ENCODE data around the gene SLAIN1. TPM values are rescaled to one million over a fixed set of nuclear protein-coding genes. Genes with fewer than 3 reads are reported as not detected.
"Not testable (repeated sequence)": the region's sequence is repeated elsewhere in the genome, so short reads cannot be mapped to it uniquely, and the experiment has no call there.

Gene SLAIN1
- polyA plus RNA-seq (2013, experiment 1 of 2): 4.2 TPM
- polyA plus RNA-seq (2013, experiment 2 of 2): 3.8 TPM

- H3K36me3 ChIP-seq (ENCODE audit: control insufficient read depth, insufficient read depth, low read length): no peaks in the 10 kb centered on the region
- no peak within 1 kb of the TSS for H3K27ac ChIP-seq (ENCODE audit: low read depth, low read length, severe bottlenecking)
- peak within 1 kb of the TSS; percentile 45 for H3K4me3 ChIP-seq (ENCODE audit: extremely low read depth, insufficient read depth, low read length, poor library complexity, severe bottlenecking)
- H3K9me3 ChIP-seq (ENCODE audit: control insufficient read depth, low read length): no peaks in the 10 kb centered on the region
- no peaks in the 10 kb centered on the region for H3K4me1 ChIP-seq (ENCODE audit: control insufficient read depth, insufficient read depth, low read length, poor library complexity, severe bottlenecking)
- 0 to 1% methylated on average over 43 to 64 of the region's 86 CpGs for WGBS, 2 experiments (ENCODE audit: insufficient coverage in 2 of 2)
Observed at GRCh38 chr13:77697217-77698103, at the start of gene SLAIN1. TSS of gene SLAIN1 (plus strand) at chr13:77697687. CDS start at chr13:77697914, 227 bp downstream.

- Histone ChIP-seq H3K36me3 (ENCODE audit: control insufficient read depth, insufficient read depth, low read length) (no peaks in the 10 kb centered on the region), H3K9me3 (ENCODE audit: control insufficient read depth, low read length) (no peaks in the 10 kb centered on the region), H3K4me3 (ENCODE audit: extremely low read depth, insufficient read depth, low read length, poor library complexity, severe bottlenecking) (no peak overlapping the region), H3K27ac (ENCODE audit: low read depth, low read length, severe bottlenecking) (no peak overlapping the region), H3K4me1 (ENCODE audit: control insufficient read depth, insufficient read depth, low read length, poor library complexity, severe bottlenecking) (no peaks in the 10 kb centered on the region)
Observed at GRCh38 chr13:77650409-77650808, 47.1 kb upstream of the SLAIN1 start.

DNA sequence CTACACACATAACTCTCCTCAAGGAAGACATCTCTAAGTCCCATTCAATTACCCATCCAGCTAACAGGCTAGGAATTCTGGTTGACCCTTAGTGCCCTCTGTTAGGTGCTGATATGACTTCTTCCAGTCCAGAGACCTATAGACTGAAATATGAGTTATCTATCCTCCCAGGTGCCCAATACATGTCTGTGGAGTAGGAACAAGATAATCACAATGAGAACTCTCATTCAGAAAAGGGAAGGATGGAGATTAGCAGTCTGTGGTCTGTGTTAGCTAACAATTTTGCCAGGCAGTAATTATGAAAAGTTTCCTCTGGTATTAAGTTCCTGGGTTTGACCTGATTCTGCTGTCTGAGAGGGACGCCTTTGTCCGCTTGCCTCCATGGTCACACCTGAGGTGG is 44.2 kb upstream of the SLAIN1 start:
- H3K9me3 ChIP-seq (ENCODE audit: control insufficient read depth, low read length): no peaks in the 10 kb centered on the region
- no peak overlapping the region for H3K27ac ChIP-seq (ENCODE audit: low read depth, low read length, severe bottlenecking)
- no peaks in the 10 kb centered on the region for H3K36me3 ChIP-seq (ENCODE audit: control insufficient read depth, insufficient read depth, low read length)
- H3K4me1 ChIP-seq (ENCODE audit: control insufficient read depth, insufficient read depth, low read length, poor library complexity, severe bottlenecking): no peaks in the 10 kb centered on the region
- WGBS, 2 experiments (ENCODE audit: insufficient coverage in 2 of 2): 100% methylated on average over 2 of the region's 2 CpGs
- no peak overlapping the region for H3K4me3 ChIP-seq (ENCODE audit: extremely low read depth, insufficient read depth, low read length, poor library complexity, severe bottlenecking)

GRCh38 chr13:77660016-77660415 is 37.5 kb upstream of the SLAIN1 start:
- H3K9me3 ChIP-seq (ENCODE audit: control insufficient read depth, low read length); H3K36me3 ChIP-seq (ENCODE audit: control insufficient read depth, insufficient read depth, low read length); H3K27ac ChIP-seq (ENCODE audit: low read depth, low read length, severe bottlenecking); H3K4me3 ChIP-seq (ENCODE audit: extremely low read depth, insufficient read depth, low read length, poor library complexity, severe bottlenecking); H3K4me1 ChIP-seq (ENCODE audit: control insufficient read depth, insufficient read depth, low read length, poor library complexity, severe bottlenecking): not testable (repeated sequence)
- WGBS, 2 experiments (ENCODE audit: insufficient coverage in 2 of 2): 87 to 90% methylated on average over 20 to 23 of the region's 23 CpGs

DNA sequence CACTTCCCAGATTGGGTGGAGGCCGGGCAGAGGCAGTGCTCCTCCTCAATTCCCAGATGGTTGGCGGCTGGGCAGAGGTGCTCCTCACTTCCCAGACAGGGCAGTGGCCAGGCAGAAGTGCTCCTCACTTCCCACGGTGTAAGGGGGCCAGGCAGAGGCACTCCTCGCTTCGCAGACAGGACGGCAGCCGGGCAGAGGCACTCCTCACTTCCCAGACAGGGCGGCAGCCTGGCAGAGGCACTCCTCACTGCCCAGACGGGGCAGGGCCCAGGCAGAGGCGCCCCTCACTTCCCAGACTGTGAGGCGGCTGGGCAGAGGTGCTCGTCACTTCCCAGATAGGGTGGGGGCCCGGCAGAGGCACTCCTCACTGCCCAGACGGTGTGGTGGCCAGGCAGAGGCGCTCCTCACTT is 36.6 kb upstream of the SLAIN1 start:
- Histone ChIP-seq H3K4me3 (ENCODE audit: extremely low read depth, insufficient read depth, low read length, poor library complexity, severe bottlenecking) (no peak overlapping the region), H3K27ac (ENCODE audit: low read depth, low read length, severe bottlenecking) (no peak overlapping the region), H3K4me1 (ENCODE audit: control insufficient read depth, insufficient read depth, low read length, poor library complexity, severe bottlenecking) (no peaks in the 10 kb centered on the region), H3K9me3 (ENCODE audit: control insufficient read depth, low read length) (no peaks in the 10 kb centered on the region), H3K36me3 (ENCODE audit: control insufficient read depth, insufficient read depth, low read length) (no peaks in the 10 kb centered on the region)
- WGBS, 2 experiments (ENCODE audit: insufficient coverage in 2 of 2): 88 to 93% methylated on average over 11 to 12 of the region's 15 CpGs

DNA sequence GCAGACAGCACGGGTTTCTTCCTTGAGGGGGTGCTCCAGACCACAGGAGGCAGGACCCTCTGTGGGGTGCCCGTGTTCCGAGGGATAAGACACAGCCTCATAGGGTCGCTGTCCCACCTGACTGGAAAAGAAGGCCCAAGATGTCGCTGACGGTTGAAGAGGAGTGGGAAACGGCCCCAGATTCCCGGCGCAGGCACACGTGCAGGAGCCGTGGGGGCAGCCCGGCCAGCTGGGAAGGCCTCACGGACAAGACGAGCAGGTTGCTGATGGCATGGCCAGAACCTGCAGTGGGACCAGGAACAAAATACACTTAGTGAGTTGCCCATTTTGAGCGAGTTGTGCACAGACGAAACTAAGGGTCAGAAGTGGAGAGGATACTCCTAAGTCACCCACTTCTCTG is 35.2 kb upstream of the SLAIN1 start:
- 81 to 97% methylated on average over 9 to 14 of the region's 16 CpGs for WGBS, 2 experiments (ENCODE audit: insufficient coverage in 2 of 2)
- H3K27ac ChIP-seq (ENCODE audit: low read depth, low read length, severe bottlenecking); H3K4me3 ChIP-seq (ENCODE audit: extremely low read depth, insufficient read depth, low read length, poor library complexity, severe bottlenecking); H3K4me1 ChIP-seq (ENCODE audit: control insufficient read depth, insufficient read depth, low read length, poor library complexity, severe bottlenecking); H3K36me3 ChIP-seq (ENCODE audit: control insufficient read depth, insufficient read depth, low read length); H3K9me3 ChIP-seq (ENCODE audit: control insufficient read depth, low read length): not testable (repeated sequence)

- no CpG with 5 or more reads among the region's 15 CpGs for WGBS, 2 experiments (ENCODE audit: insufficient coverage in 2 of 2)
- not testable (repeated sequence) for H3K9me3 ChIP-seq (ENCODE audit: control insufficient read depth, low read length); H3K36me3 ChIP-seq (ENCODE audit: control insufficient read depth, insufficient read depth, low read length); H3K4me3 ChIP-seq (ENCODE audit: extremely low read depth, insufficient read depth, low read length, poor library complexity, severe bottlenecking); H3K4me1 ChIP-seq (ENCODE audit: control insufficient read depth, insufficient read depth, low read length, poor library complexity, severe bottlenecking); H3K27ac ChIP-seq (ENCODE audit: low read depth, low read length, severe bottlenecking)
Observed at GRCh38 chr13:77662831-77663230, 34.7 kb upstream of the SLAIN1 start.

GRCh38 chr13:77674852-77675251 is 22.6 kb upstream of the SLAIN1 start:
- peaks cover 3% of the 10 kb centered on the region for H3K4me1 ChIP-seq (ENCODE audit: control insufficient read depth, insufficient read depth, low read length, poor library complexity, severe bottlenecking)
- H3K27ac ChIP-seq (ENCODE audit: low read depth, low read length, severe bottlenecking): no peak overlapping the region

DNA sequence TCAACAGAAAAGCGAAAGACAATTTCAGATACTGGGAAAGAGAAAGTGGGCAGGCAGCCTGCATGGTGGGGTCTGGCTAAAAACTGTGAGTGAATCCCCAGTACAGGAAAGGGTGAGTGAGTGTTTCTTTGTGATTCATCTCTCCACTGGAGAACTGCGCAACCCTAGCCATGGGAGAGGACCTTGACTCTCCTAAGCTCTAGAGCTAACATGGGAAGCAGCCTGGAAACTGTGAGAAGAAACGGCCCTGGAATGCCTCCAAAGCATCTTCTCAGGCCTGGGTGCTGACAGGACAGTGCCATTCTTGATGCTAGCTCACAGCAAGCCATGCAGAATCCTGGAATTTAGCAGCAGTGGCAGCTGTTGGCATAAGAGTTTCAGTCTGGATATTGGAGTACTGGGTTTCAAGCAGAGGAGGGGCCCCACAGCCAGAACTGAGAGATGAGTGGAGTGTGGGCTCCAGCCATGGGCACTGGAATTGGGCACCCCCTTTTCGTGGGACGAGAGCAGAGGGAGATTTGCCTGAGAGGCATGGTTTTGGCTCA is 18.7 kb upstream of the SLAIN1 start:
- WGBS, 2 experiments (ENCODE audit: insufficient coverage in 2 of 2): 87 to 91% methylated on average over 5 of the region's 5 CpGs
- H3K9me3 ChIP-seq (ENCODE audit: control insufficient read depth, low read length): peaks cover 2% of the 10 kb centered on the region
- H3K4me1 ChIP-seq (ENCODE audit: control insufficient read depth, insufficient read depth, low read length, poor library complexity, severe bottlenecking): peaks cover 3% of the 10 kb centered on the region
- H3K27ac ChIP-seq (ENCODE audit: low read depth, low read length, severe bottlenecking): no peak overlapping the region
- no peak overlapping the region for H3K4me3 ChIP-seq (ENCODE audit: extremely low read depth, insufficient read depth, low read length, poor library complexity, severe bottlenecking)
- no peaks in the 10 kb centered on the region for H3K36me3 ChIP-seq (ENCODE audit: control insufficient read depth, insufficient read depth, low read length)

More at GRCh38 chr13:77674852-77675251, 22.6 kb upstream of the SLAIN1 start:
- Histone ChIP-seq H3K4me3 (ENCODE audit: extremely low read depth, insufficient read depth, low read length, poor library complexity, severe bottlenecking) (no peak overlapping the region), H3K36me3 (ENCODE audit: control insufficient read depth, insufficient read depth, low read length) (no peaks in the 10 kb centered on the region), H3K9me3 (ENCODE audit: control insufficient read depth, low read length) (peaks cover 2% of the 10 kb centered on the region)

- no peak overlapping the region for H3K4me3 ChIP-seq (ENCODE audit: extremely low read depth, insufficient read depth, low read length, poor library complexity, severe bottlenecking)
- H3K9me3 ChIP-seq (ENCODE audit: control insufficient read depth, low read length): no peaks in the 10 kb centered on the region
- 100% methylated on average over 1 of the region's 2 CpGs; no CpG with 5 or more reads in 1 of the 2 experiments for WGBS, 2 experiments (ENCODE audit: insufficient coverage in 2 of 2)
- no peaks in the 10 kb centered on the region for H3K36me3 ChIP-seq (ENCODE audit: control insufficient read depth, insufficient read depth, low read length)
- H3K4me1 ChIP-seq (ENCODE audit: control insufficient read depth, insufficient read depth, low read length, poor library complexity, severe bottlenecking): no peaks in the 10 kb centered on the region
- no peak overlapping the region for H3K27ac ChIP-seq (ENCODE audit: low read depth, low read length, severe bottlenecking)
Observed at GRCh38 chr13:77687799-77688198, 9.7 kb upstream of the SLAIN1 start.

- 100% methylated on average over 1 of the region's 1 CpG; no CpG with 5 or more reads in 1 of the 2 experiments for WGBS, 2 experiments (ENCODE audit: insufficient coverage in 2 of 2)
- H3K27ac ChIP-seq (ENCODE audit: low read depth, low read length, severe bottlenecking): no peak overlapping the region
- no peaks in the 10 kb centered on the region for H3K36me3 ChIP-seq (ENCODE audit: control insufficient read depth, insufficient read depth, low read length)
- no peaks in the 10 kb centered on the region for H3K4me1 ChIP-seq (ENCODE audit: control insufficient read depth, insufficient read depth, low read length, poor library complexity, severe bottlenecking)
- no peak overlapping the region for H3K4me3 ChIP-seq (ENCODE audit: extremely low read depth, insufficient read depth, low read length, poor library complexity, severe bottlenecking)
- H3K9me3 ChIP-seq (ENCODE audit: control insufficient read depth, low read length): no peaks in the 10 kb centered on the region
Observed at GRCh38 chr13:77691871-77692270, 5.6 kb upstream of the SLAIN1 start.

All from mesodermal cell (in vitro differentiated cells).